ENCODE results near the gene TP53I3. TPM values are rescaled to one million over a fixed set of nuclear protein-coding genes. Genes with fewer than 3 reads are reported as not detected.
A peak's percentile ranks its signal among the peaks of the same experiment; 100 is the strongest.
"Not testable (repeated sequence)": the region's sequence is repeated elsewhere in the genome, so short reads cannot be mapped to it uniquely, and the experiment has no call there.

Gene TP53I3
- total RNA-seq, 4 donors from 2014 or later = 87.5 to 371 (median 241) TPM

GRCh38 chr2:24045511-24046508, 38.8 kb downstream of the TP53I3 start:
- Histone ChIP-seq H3K4me1 (peaks cover 0 to 25% (median 8%) of the 10 kb centered on the region in 4 donors), H3K9me3 (no peaks in the 10 kb centered on the region), H3K27me3 (no peaks in the 10 kb centered on the region), H3K4me3 (no peak overlapping the region), H3K36me3 (no peaks in the 10 kb centered on the region), H3K27ac (no peak overlapping the region)
- DNase-seq = peak in 1 of 3 donors; percentile 17
- TF ChIP-seq POLR2A (IDR thresholded peaks at IDR 0.05) (no peak), CTCF (IDR thresholded peaks at IDR 0.05) (no peak)

DNA sequence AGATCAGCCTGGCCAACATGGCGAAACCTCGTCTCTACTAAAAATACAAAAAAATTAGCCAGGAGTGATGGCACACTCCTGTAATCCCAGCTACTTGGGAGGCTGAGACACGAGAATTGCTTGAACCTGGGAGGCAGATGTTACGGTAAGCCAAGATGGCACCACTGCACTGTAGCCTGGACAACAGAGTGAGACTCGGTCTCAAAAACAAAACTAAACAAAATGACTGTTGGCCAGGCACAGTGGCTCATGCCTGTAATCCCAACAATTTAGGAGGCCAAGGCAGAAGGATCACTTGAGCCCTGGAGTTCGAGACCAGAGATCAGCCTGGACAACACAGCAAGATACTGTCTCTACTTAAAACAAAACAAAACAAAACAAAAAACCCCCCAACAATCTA, 41.5 kb downstream of the TP53I3 start:
- not testable (repeated sequence) for H3K36me3 ChIP-seq, H3K27ac ChIP-seq, H3K27me3 ChIP-seq, H3K4me3 ChIP-seq, H3K9me3 ChIP-seq
- DNase-seq = peak in 1 of 3 donors; percentile 5
- H3K4me1 ChIP-seq = peaks cover 0 to 13% (median 0%) of the 10 kb centered on the region in 4 donors

DNA sequence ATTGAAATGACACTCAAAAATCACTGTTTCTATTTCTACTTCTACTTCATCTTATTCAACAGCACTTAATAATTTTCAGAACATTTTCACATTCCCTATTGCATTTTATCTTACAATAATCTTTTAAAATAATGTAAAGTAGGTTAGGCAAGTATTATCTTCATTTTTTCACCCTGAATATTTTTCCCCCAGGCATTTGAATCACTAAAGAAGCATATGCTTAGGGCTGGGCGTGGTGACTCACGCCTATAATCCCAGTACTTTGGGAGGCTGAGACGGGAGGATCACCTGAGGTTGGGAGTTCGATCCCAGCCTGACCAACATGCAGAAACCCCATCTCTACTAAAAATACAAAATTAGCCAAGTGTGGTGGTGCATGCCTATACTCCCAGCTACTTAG, 44.1 kb downstream of the TP53I3 start:
- H3K27ac ChIP-seq = no peak overlapping the region
- H3K9me3 ChIP-seq = no peaks in the 10 kb centered on the region
- no peak overlapping the region for H3K4me3 ChIP-seq
- peaks cover 0 to 9% (median 0%) of the 10 kb centered on the region in 3 donors for H3K36me3 ChIP-seq
- no peak for TF ChIP-seq CTCF (IDR thresholded peaks at IDR 0.05)
- TF ChIP-seq POLR2A (IDR thresholded peaks at IDR 0.05) = no peak
- no peaks in the 10 kb centered on the region for H3K27me3 ChIP-seq
- H3K4me1 ChIP-seq = no peaks in the 10 kb centered on the region
- DNase-seq = no peak

DNA sequence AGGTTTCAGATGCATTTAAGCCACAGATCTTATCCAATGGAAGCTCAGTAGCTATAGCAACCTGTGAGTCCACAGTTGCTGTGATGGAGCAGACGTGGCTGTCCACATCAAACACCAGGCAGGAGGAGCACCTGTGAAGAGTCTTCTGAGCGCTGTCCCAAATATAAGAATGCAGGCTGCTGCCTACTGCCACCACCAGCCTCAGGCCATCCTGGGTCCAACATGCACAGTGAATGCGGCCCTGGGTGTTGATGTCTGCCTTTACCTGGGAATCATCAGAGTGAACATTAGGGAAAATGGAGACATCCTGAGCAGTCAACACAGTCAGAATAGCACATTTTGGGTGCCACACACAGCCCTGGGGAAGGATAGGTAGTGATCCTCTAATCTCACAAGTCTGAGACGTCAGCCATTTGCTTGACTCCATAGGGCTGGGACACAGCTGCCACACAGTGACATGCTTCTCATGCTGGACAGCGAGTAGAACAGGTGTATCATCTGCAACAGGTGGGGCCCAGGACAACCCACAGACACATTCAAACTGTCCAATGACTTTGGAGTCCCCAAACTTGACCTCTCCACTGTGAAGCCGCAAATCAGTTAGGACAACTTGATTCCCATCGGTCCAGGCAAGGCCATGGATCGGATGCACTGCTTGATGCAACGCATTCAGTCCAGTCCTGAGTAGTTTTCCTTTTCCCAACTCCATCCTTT, 45.7 kb downstream of the TP53I3 start:
- DNase-seq = no peak
- Histone ChIP-seq H3K36me3 (peaks cover 0 to 9% (median 0%) of the 10 kb centered on the region in 3 donors), H3K27ac (no peak overlapping the region), H3K27me3 (no peaks in the 10 kb centered on the region), H3K4me3 (no peak overlapping the region), H3K9me3 (no peaks in the 10 kb centered on the region), H3K4me1 (no peaks in the 10 kb centered on the region)
- TF ChIP-seq POLR2A (IDR thresholded peaks at IDR 0.05) (no peak), CTCF (IDR thresholded peaks at IDR 0.05) (no peak)

Small RNA genes lying within 50 kb of the gene (small RNA-seq; reads per million reads assigned to genes)
- gene RNU6-370P = 0 reads per million in 2 donors

Other genes with a start within 250 kb of the TP53I3 start
- 10 to 100 TPM; 41.9 to 71.0 (median 53.1) TPM for gene ATAD2B, start 157.7 kb downstream of the TP53I3 start, total RNA-seq
- gene UBXN2A, start 144.4 kb downstream of the TP53I3 start, total RNA-seq = 10 to 100 TPM; 11.7 to 20.4 (median 15.8) TPM
- not detected for gene MFSD2B, start 74.7 kb downstream of the TP53I3 start, total RNA-seq
- 1 to 10 TPM; 3.3 to 5.8 (median 3.7) TPM for gene WDCP, start 37.4 kb downstream of the TP53I3 start, total RNA-seq
- gene FKBP1B, start 35.1 kb downstream of the TP53I3 start, total RNA-seq = 10 to 100 TPM in 2 of 4 donors, 1 to 10 TPM in 2; 6.7 to 16.3 (median 10.9) TPM
- 100 to 1,000 TPM in 2 of 4 donors, 10 to 100 TPM in 2; 75.9 to 138 (median 91.9) TPM for gene SF3B6, start 8.5 kb downstream of the TP53I3 start, total RNA-seq
- not detected for gene PFN4, start 38.5 kb upstream of the TP53I3 start, total RNA-seq
- gene FAM228B, start 38.6 kb upstream of the TP53I3 start, total RNA-seq = 10 to 100 TPM in 2 of 4 donors, 1 to 10 TPM in 2; 6.0 to 35.5 (median 9.1) TPM
- under 1 TPM in 1 of 4 donors, not detected in 3; 0.54 TPM for gene FAM228A, start 90.2 kb upstream of the TP53I3 start, total RNA-seq

Data from Peyer's patch (tissue), 4 donors.